H9 (cell line): Measurements from ENCODE around the gene MAN1B1. TPM values are rescaled to one million over a fixed set of nuclear protein-coding genes. Genes with fewer than 3 reads are reported as not detected.
A peak's percentile ranks its signal among the peaks of the same experiment; 100 is the strongest.

Experiments
- DNase-seq: peaks from one replicate; pipeline ENCODE4 v3.0.0-alpha.2; 2017
- H2AFZ ChIP-seq: one replicate; pipeline ENCODE4 v1.6.1; 2013; ENCODE audit warnings: mild to moderate bottlenecking, low read length, control low read depth, moderate library complexity
- H2AK5ac ChIP-seq: 2 replicates; pipeline ENCODE4 v1.6.1; 2013; ENCODE audit warnings: low read length, control low read depth, mixed read lengths; ENCODE audit not compliant: insufficient read length
- H2BK120ac ChIP-seq: one replicate; pipeline ENCODE4 v1.6.1; 2013; ENCODE audit warnings: low read depth, mild to moderate bottlenecking, low read length, control low read depth, inconsistent platforms; ENCODE audit not compliant: poor library complexity, severe bottlenecking
- H2BK12ac ChIP-seq: 2 replicates; pipeline ENCODE4 v1.6.1; 2013; ENCODE audit warnings: low read length, control low read depth, mixed read lengths, low read depth; ENCODE audit not compliant: insufficient read length
- H2BK15ac ChIP-seq: 2 replicates; pipeline ENCODE4 v1.6.1; 2013; ENCODE audit warnings: low read depth, low read length, control low read depth
- H2BK20ac ChIP-seq: one replicate; pipeline ENCODE4 v1.6.1; 2013; ENCODE audit warnings: low read depth, mild to moderate bottlenecking, low read length, control low read depth, inconsistent platforms; ENCODE audit not compliant: poor library complexity, severe bottlenecking
- H2BK5ac ChIP-seq: 2 replicates; pipeline ENCODE4 v1.6.1; 2013; ENCODE audit warnings: low read length, control low read depth, mixed read lengths; ENCODE audit not compliant: insufficient read length
- H3K14ac ChIP-seq: 2 replicates; pipeline ENCODE4 v1.6.1; 2013; ENCODE audit warnings: low read length, control low read depth; ENCODE audit not compliant: insufficient read depth
- H3K18ac ChIP-seq: 2 replicates; pipeline ENCODE4 v1.6.1; 2013; ENCODE audit warnings: low read depth, mild to moderate bottlenecking, mixed read lengths, low read length, control low read depth; ENCODE audit not compliant: insufficient read length
- H3K23ac ChIP-seq: 2 replicates; pipeline ENCODE4 v1.6.1; 2013; ENCODE audit warnings: low read length, control low read depth, mixed read lengths, low read depth; ENCODE audit not compliant: insufficient read length
- H3K23me2 ChIP-seq: 2 replicates; pipeline ENCODE4 v1.6.1; 2013; ENCODE audit warnings: low read depth, mild to moderate bottlenecking, mixed read lengths, low read length, control low read depth; ENCODE audit not compliant: insufficient read length, poor library complexity, severe bottlenecking
- H3K27ac ChIP-seq: 2 replicates; pipeline ENCODE4 v1.5.1; 2013; ENCODE audit warnings: low read length, control low read depth, mixed read lengths, low read depth; ENCODE audit not compliant: insufficient read length
- H3K27me3 ChIP-seq: 2 replicates; pipeline ENCODE4 v1.6.1; 2013; ENCODE audit warnings: low read length, control low read depth, inconsistent platforms; ENCODE audit not compliant: insufficient read depth
- H3K4ac ChIP-seq: 2 replicates; pipeline ENCODE4 v1.6.1; 2013; ENCODE audit warnings: low read depth, mild to moderate bottlenecking, control low read depth, inconsistent platforms, low read length, moderate library complexity
- H3K4me1 ChIP-seq: 2 replicates; pipeline ENCODE4 v1.6.1; 2013; ENCODE audit warnings: low read length, control low read depth, inconsistent platforms; ENCODE audit not compliant: insufficient read depth
- H3K4me2 ChIP-seq: 2 replicates; pipeline ENCODE4 v1.6.1; 2013; ENCODE audit warnings: low read length, control low read depth, mixed read lengths; ENCODE audit not compliant: insufficient read length, insufficient read depth
- H3K56ac ChIP-seq: 2 replicates; pipeline ENCODE4 v1.6.1; 2013; ENCODE audit warnings: low read depth, mild to moderate bottlenecking, mixed read lengths, low read length, control low read depth; ENCODE audit not compliant: insufficient read length
- H3K79me1 ChIP-seq: 2 replicates; pipeline ENCODE4 v1.6.1; 2013; ENCODE audit warnings: low read depth, mild to moderate bottlenecking, moderate library complexity, low read length, control low read depth, inconsistent platforms; ENCODE audit not compliant: insufficient read depth, poor library complexity, severe bottlenecking
- H3K79me2 ChIP-seq: 2 replicates; pipeline ENCODE4 v1.6.1; 2013; ENCODE audit warnings: low read length, control low read depth, inconsistent platforms; ENCODE audit not compliant: insufficient read depth
- H3K9ac ChIP-seq: 2 replicates; pipeline ENCODE4 v1.6.1; 2013; ENCODE audit warnings: low read length, control low read depth, mixed read lengths; ENCODE audit not compliant: insufficient read length; ENCODE audit errors: extremely low read depth
- H3K9me3 ChIP-seq: one replicate; pipeline ENCODE4 v1.6.1; 2013; ENCODE audit warnings: low read depth, low read length, inconsistent platforms; ENCODE audit not compliant: control insufficient read depth
- H3T11ph ChIP-seq: one replicate; pipeline ENCODE4 v1.6.1; 2013; ENCODE audit warnings: mild to moderate bottlenecking, low read length, control low read depth, inconsistent platforms
- H4K20me1 ChIP-seq: one replicate; pipeline ENCODE4 v1.6.1; 2013; ENCODE audit not compliant: control insufficient read depth, insufficient read length, insufficient read depth
- H4K5ac ChIP-seq: 2 replicates; pipeline ENCODE4 v1.6.1; 2013; ENCODE audit warnings: low read depth, mild to moderate bottlenecking, mixed read lengths, low read length, control low read depth; ENCODE audit not compliant: insufficient read length
- H4K8ac ChIP-seq: replicated peaks from 2 replicates; pipeline ENCODE4 v1.6.1; 2013; ENCODE audit warnings: low read length, control low read depth, mixed read lengths, low read depth; ENCODE audit not compliant: insufficient read length
- H4K91ac ChIP-seq: 2 replicates; pipeline ENCODE4 v1.6.1; 2013; ENCODE audit warnings: low read depth, mild to moderate bottlenecking, moderate library complexity, mixed read lengths, low read length, control low read depth; ENCODE audit not compliant: insufficient read length
- H3K27ac Mint-ChIP-seq, 3 experiments: 2 replicates in 2 of 3; 3 replicates in 1 of 3; pipeline ENCODE4 v1.8.0; 2020 to 2021; ENCODE audit warnings: mixed read lengths in 3 of 3, mild to moderate bottlenecking in 1 of 3, moderate library complexity in 1 of 3
- H3K27me3 Mint-ChIP-seq: 2 replicates; pipeline ENCODE4 v1.8.0; 2021; ENCODE audit warnings: low read depth, mild to moderate bottlenecking, moderate library complexity, mixed read lengths
- H3K36me3 Mint-ChIP-seq, 3 experiments: 2 replicates in 2 of 3; 3 replicates in 1 of 3; pipeline ENCODE4 v1.8.0; 2020 to 2021; ENCODE audit warnings: low read depth in 3 of 3, mixed read lengths in 3 of 3; ENCODE audit not compliant: insufficient read depth in 1 of 3
- H3K4me1 Mint-ChIP-seq, 2 experiments: 2 replicates each; pipeline ENCODE4 v1.8.0; 2020; ENCODE audit warnings: mixed read lengths in 2 of 2
- H3K4me3 Mint-ChIP-seq, 2 experiments: 2 replicates in 1 of 2; 3 replicates in 1 of 2; pipeline ENCODE4 v1.8.0; 2020 to 2021; ENCODE audit warnings: mild to moderate bottlenecking in 2 of 2, mixed read lengths in 2 of 2, moderate library complexity in 1 of 2
- H3K9me3 Mint-ChIP-seq, 2 experiments: 2 replicates in 1 of 2; 3 replicates in 1 of 2; pipeline ENCODE4 v1.8.0; 2020; ENCODE audit warnings: mild to moderate bottlenecking in 2 of 2, mixed read lengths in 2 of 2, moderate library complexity in 1 of 2
- CTCF ChIP-seq: fragments of 200-600 bp; sonication (generic); conservative IDR thresholded peaks from 3 replicates; pipeline ENCODE4 v1.8.0; 2021; ENCODE audit warnings: antibody characterized with exemption, mild to moderate bottlenecking
- WGBS: extraction: QIAGEN DNeasy Blood & Tissue Kit; methylation state at CpG from one replicate; pipeline ENCODE4 v1.1.7; 2013; ENCODE audit warnings: missing lambda C conversion rate, low lambda C conversion rate, mixed read lengths; ENCODE audit not compliant: insufficient read length; ENCODE audit errors: extremely low coverage; 5-methylcytosine and 5-hydroxymethylcytosine counted together
- total RNA-seq: library from RNA; stranded (reverse); gene quantifications from 2 replicates; pipeline ENCODE4 v1.2.1, GENCODE V29; 2021

Gene MAN1B1
- total RNA-seq, 1 experiment from 2014 or later = 34.9 TPM

GRCh38 chr9:137157618-137158415 lies 71.0 kb downstream of the MAN1B1 start:
- H2BK5ac ChIP-seq = no peak overlapping the region
- H3K79me1 ChIP-seq = no peaks in the 10 kb centered on the region
- peaks cover 15% of the 10 kb centered on the region for H3K23me2 ChIP-seq
- H2AK5ac ChIP-seq = no peak overlapping the region
- Mint-ChIP-seq H3K36me3 (no peaks in the 10 kb centered on the region), H3K9me3 (no peaks in the 10 kb centered on the region), H3K27me3 (peaks cover 76% of the 10 kb centered on the region), H3K4me1 (peaks cover 0 to 8% of the 10 kb centered on the region in 2 experiments; a peak in 2 of 4 replicates), H3K4me3 (peak overlapping the region in 1 of 2 experiments; percentile 55; a peak in 3 of 5 replicates), H3K27ac (no peak overlapping the region)
- H2BK20ac ChIP-seq = no peak overlapping the region
- H2BK120ac ChIP-seq = no peak overlapping the region
- no peaks in the 10 kb centered on the region for H3K4me1 ChIP-seq
- H3K9me3 ChIP-seq = no peaks in the 10 kb centered on the region
- no peak overlapping the region for H4K8ac ChIP-seq
- no peaks in the 10 kb centered on the region for H4K20me1 ChIP-seq
- H3K18ac ChIP-seq = no peak overlapping the region
- no peak overlapping the region for H3K27ac ChIP-seq
- no peak for DNase-seq
- no peaks in the 10 kb centered on the region for H3K79me2 ChIP-seq
- H3K56ac ChIP-seq = no peak overlapping the region
- no peak overlapping the region for H4K5ac ChIP-seq
- no CpG with 5 or more reads among the region's 19 CpGs for WGBS
- no peak overlapping the region for H3K9ac ChIP-seq
- no peak for TF ChIP-seq CTCF
- H3K23ac ChIP-seq = no peak overlapping the region
- no peak overlapping the region for H4K91ac ChIP-seq
- no peak overlapping the region for H3K4ac ChIP-seq
- H2BK15ac ChIP-seq = no peak overlapping the region
- no peak overlapping the region for H3K4me2 ChIP-seq
- peaks cover 29% of the 10 kb centered on the region; the same call in 1 of the 2 replicates for H3K27me3 ChIP-seq
- no peak overlapping the region for H2BK12ac ChIP-seq
- H3T11ph ChIP-seq = no peak overlapping the region
- H3K14ac ChIP-seq = no peak overlapping the region
- no peak overlapping the region for H2AFZ ChIP-seq
